ENCODE results near the gene SGMS2. TPM values are rescaled to one million over a fixed set of nuclear protein-coding genes. Genes with fewer than 3 reads are reported as not detected.

Gene SGMS2
- total and polyA plus RNA-seq, 2 donors (not counting 1 experiment from before 2014, with no cell fraction given): 0.12 TPM; not detected in 1

DNA sequence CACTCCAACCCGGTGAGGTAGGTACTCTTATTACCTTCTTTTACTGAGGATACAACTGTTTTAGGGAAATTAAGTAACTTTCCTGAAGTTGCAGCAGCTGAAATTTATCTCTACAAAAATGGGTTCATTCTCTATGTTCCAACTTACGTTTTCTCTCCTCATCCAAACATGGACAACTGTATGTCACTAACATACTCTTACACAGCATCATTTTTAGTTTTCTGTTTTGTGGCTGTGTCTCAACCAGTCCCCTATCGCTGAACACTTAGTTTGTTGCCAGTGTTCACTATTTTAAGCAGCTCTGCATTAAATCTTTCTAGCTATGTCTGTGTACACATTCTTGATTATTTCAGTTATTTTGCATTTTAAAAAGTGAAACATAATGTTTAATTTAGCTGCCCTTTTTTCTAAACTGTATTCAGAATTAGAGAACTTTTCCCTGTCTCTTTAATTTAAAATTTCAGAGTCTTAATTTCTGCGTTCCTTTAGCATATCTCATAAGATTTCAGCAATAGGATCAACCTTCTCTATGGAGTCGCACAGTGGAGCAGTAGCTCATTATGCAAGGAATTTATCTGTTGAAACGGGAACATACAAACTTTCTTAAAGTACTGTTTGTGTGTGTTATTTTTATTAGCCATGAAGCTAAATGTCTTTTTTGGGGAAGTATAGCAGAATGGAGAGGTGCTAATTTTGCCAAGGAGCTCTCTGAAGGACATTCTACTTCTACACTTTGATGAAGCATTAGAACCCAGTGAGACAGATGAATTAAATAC is 3.8 kb downstream of the SGMS2 start:
- H3K36me3 ChIP-seq (replicated peaks in 1 of 2; ENCODE audit: control extremely low read depth in 1 of 2, control insufficient read depth in 1 of 2, extremely low read depth in 1 of 2, insufficient read depth in 2 of 2, low read length in 1 of 2): no peaks in the 10 kb centered on the region
- H3K79me2 ChIP-seq (ENCODE audit: control insufficient read depth, insufficient read depth, low read length): no peaks in the 10 kb centered on the region
- no peak overlapping the region for H3K4me2 ChIP-seq (replicated peaks; ENCODE audit: low read depth, low read length, poor library complexity, severe bottlenecking)
- no peak overlapping the region for H2AFZ ChIP-seq (ENCODE audit: insufficient read depth, low read depth, low read length, poor library complexity, severe bottlenecking)
- no peak for DNase-seq
- Mint-ChIP-seq H3K27me3 (peaks cover 55% of the 10 kb centered on the region), H3K4me3 (no peak overlapping the region), H3K4me1 (peaks cover 13% of the 10 kb centered on the region), H3K9me3 (ENCODE audit: insufficient read depth) (no peaks in the 10 kb centered on the region), H3K27ac (no peak overlapping the region)
- TF ChIP-seq EZH2 (IDR thresholded peaks at IDR 0.05; ENCODE audit: borderline replicate concordance, insufficient read depth, low read depth, low read length, poor library complexity, severe bottlenecking): no peak
- TF ChIP-seq CTCF (IDR thresholded peaks at IDR 0.05): no peak
- no peak overlapping the region for H3K4me3 ChIP-seq (ENCODE audit: control extremely low read depth in 1 of 5, extremely low read depth in 1 of 5, insufficient read depth in 1 of 5, low read depth in 2 of 5, low read length in 4 of 5)
- peaks cover 0 to 5% (median 0%) of the 10 kb centered on the region in 3 donors for H3K9me3 ChIP-seq (ENCODE audit: control extremely low read depth in 1 of 3, control insufficient read depth in 2 of 3, insufficient read depth in 1 of 3, low read length in 2 of 3)
- H3K27me3 ChIP-seq (replicated peaks in 1 of 4; ENCODE audit: control extremely low read depth in 1 of 4, control insufficient read depth in 3 of 4, insufficient read depth in 4 of 4, low read length in 3 of 4): peaks cover 0 to 18% (median 12%) of the 10 kb centered on the region in 4 experiments
- WGBS (ENCODE audit: insufficient coverage): no CpG with 5 or more reads among the region's 6 CpGs
- intact Hi-C loops (cut with micrococcal nuclease): no loop called here
- peaks cover 6 to 11% of the 10 kb centered on the region in 2 donors for H3K4me1 ChIP-seq (ENCODE audit: control insufficient read depth in 2 of 2, insufficient read depth in 2 of 2, low read length in 2 of 2)
- ATAC-seq (ENCODE audit: low read depth): no peak
- no peaks in the 10 kb centered on the region for H4K20me1 ChIP-seq (ENCODE audit: control insufficient read depth, insufficient read depth, low read length, poor library complexity, severe bottlenecking)
- ChIA-PET POLR2A (no interaction called here), CTCF (no interaction called here)
- no peak overlapping the region for H3K27ac ChIP-seq (ENCODE audit: low read length in 2 of 2)
- H3K9ac ChIP-seq (ENCODE audit: low read length): no peak overlapping the region

DNA sequence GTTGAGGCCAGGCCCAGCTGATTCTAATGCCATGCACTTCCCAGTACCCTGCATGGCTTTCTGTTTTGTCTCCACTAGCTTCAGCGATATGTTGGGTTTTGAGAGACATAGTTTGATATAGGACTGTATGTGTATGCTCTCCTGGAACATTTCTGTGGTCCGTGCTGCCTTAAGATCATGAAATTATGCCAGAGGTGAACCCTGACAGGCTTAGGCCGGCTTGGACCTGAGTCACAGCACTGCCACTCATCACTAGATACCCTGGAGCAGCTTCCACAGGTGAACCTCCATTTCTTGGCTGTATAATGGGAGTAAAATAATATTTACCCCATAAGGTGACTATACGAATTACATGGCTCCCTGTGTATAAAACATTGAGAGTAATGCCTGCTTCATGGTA is 6.4 kb downstream of the SGMS2 start:
- ChIA-PET POLR2A (no interaction called here), CTCF (no interaction called here)
- ATAC-seq (ENCODE audit: low read depth) (no peak), DNase-seq (no peak)
- intact Hi-C loops (cut with micrococcal nuclease): no loop called here
- Histone ChIP-seq H3K36me3 (replicated peaks in 1 of 2; ENCODE audit: control extremely low read depth in 1 of 2, control insufficient read depth in 1 of 2, extremely low read depth in 1 of 2, insufficient read depth in 2 of 2, low read length in 1 of 2) (no peaks in the 10 kb centered on the region), H2AFZ (ENCODE audit: insufficient read depth, low read depth, low read length, poor library complexity, severe bottlenecking) (no peak overlapping the region), H3K9me3 (ENCODE audit: control extremely low read depth in 1 of 3, control insufficient read depth in 2 of 3, insufficient read depth in 1 of 3, low read length in 2 of 3) (no peaks in the 10 kb centered on the region), H3K27me3 (replicated peaks in 1 of 4; ENCODE audit: control extremely low read depth in 1 of 4, control insufficient read depth in 3 of 4, insufficient read depth in 4 of 4, low read length in 3 of 4) (peaks cover 0 to 8% (median 1%) of the 10 kb centered on the region in 4 experiments), H3K4me3 (ENCODE audit: control extremely low read depth in 1 of 5, extremely low read depth in 1 of 5, insufficient read depth in 1 of 5, low read depth in 2 of 5, low read length in 4 of 5) (no peak overlapping the region), H3K4me2 (replicated peaks; ENCODE audit: low read depth, low read length, poor library complexity, severe bottlenecking) (no peak overlapping the region), H3K9ac (ENCODE audit: low read length) (no peak overlapping the region), H4K20me1 (ENCODE audit: control insufficient read depth, insufficient read depth, low read length, poor library complexity, severe bottlenecking) (no peaks in the 10 kb centered on the region), H3K27ac (ENCODE audit: low read length in 2 of 2) (no peak overlapping the region), H3K79me2 (ENCODE audit: control insufficient read depth, insufficient read depth, low read length) (no peaks in the 10 kb centered on the region), H3K4me1 (ENCODE audit: control insufficient read depth in 2 of 2, insufficient read depth in 2 of 2, low read length in 2 of 2) (no peaks in the 10 kb centered on the region)
- no peaks in the 10 kb centered on the region for H3K9me3 Mint-ChIP-seq (ENCODE audit: insufficient read depth)
- H3K4me1 Mint-ChIP-seq: no peaks in the 10 kb centered on the region
- TF ChIP-seq EZH2 (IDR thresholded peaks at IDR 0.05; ENCODE audit: borderline replicate concordance, insufficient read depth, low read depth, low read length, poor library complexity, severe bottlenecking): no peak
- no peak for TF ChIP-seq CTCF (IDR thresholded peaks at IDR 0.05)
- H3K27ac Mint-ChIP-seq: no peak overlapping the region
- H3K4me3 Mint-ChIP-seq: no peak overlapping the region
- peaks cover 34% of the 10 kb centered on the region for H3K27me3 Mint-ChIP-seq
- 100% methylated on average over 1 of the region's 4 CpGs for WGBS (ENCODE audit: insufficient coverage)

Data from B cell (primary cell).